Measurements from ENCODE around the gene RBP7.

Gene RBP7

DNA sequence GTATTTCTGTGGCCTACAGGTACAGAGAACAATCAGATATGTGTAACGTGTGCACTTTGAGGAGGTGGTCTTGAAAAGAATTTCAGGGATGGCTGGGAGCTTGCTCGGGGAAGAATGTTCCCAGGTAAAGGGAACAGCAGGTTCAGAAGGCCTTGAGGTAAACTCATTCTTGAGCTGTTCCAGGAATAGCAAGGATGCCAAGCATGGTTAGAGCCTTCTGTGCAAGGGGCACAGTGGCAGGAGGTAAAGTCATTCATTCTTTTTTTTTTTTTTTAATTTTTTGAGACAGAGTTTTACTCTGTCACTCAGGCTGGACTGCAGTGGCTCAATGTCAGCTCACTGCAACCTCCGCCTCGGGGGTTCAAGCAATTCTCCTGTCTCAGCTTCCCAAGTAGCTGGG lies 45.7 kb downstream of the RBP7 start:
- no peak overlapping the region for H3K27ac ChIP-seq
- H3K36me3 ChIP-seq: peaks cover 37% of the 10 kb centered on the region
- no peaks in the 10 kb centered on the region for H3K27me3 ChIP-seq (ENCODE audit: insufficient read depth, low read depth, severe bottlenecking)
- DNase-seq: no peak
- no peak overlapping the region for H3K4me3 ChIP-seq (ENCODE audit: low read depth, low read length)
- TF ChIP-seq, protein P1, sequence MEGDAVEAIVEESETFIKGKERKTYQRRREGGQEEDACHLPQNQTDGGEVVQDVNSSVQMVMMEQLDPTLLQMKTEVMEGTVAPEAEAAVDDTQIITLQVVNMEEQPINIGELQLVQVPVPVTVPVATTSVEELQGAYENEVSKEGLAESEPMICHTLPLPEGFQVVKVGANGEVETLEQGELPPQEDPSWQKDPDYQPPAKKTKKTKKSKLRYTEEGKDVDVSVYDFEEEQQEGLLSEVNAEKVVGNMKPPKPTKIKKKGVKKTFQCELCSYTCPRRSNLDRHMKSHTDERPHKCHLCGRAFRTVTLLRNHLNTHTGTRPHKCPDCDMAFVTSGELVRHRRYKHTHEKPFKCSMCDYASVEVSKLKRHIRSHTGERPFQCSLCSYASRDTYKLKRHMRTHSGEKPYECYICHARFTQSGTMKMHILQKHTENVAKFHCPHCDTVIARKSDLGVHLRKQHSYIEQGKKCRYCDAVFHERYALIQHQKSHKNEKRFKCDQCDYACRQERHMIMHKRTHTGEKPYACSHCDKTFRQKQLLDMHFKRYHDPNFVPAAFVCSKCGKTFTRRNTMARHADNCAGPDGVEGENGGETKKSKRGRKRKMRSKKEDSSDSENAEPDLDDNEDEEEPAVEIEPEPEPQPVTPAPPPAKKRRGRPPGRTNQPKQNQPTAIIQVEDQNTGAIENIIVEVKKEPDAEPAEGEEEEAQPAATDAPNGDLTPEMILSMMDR (IDR thresholded peaks at IDR 0.05; ENCODE audit: low read depth, low read length): no peak
- no peaks in the 10 kb centered on the region for H3K9me3 ChIP-seq (ENCODE audit: severe bottlenecking)

DNA sequence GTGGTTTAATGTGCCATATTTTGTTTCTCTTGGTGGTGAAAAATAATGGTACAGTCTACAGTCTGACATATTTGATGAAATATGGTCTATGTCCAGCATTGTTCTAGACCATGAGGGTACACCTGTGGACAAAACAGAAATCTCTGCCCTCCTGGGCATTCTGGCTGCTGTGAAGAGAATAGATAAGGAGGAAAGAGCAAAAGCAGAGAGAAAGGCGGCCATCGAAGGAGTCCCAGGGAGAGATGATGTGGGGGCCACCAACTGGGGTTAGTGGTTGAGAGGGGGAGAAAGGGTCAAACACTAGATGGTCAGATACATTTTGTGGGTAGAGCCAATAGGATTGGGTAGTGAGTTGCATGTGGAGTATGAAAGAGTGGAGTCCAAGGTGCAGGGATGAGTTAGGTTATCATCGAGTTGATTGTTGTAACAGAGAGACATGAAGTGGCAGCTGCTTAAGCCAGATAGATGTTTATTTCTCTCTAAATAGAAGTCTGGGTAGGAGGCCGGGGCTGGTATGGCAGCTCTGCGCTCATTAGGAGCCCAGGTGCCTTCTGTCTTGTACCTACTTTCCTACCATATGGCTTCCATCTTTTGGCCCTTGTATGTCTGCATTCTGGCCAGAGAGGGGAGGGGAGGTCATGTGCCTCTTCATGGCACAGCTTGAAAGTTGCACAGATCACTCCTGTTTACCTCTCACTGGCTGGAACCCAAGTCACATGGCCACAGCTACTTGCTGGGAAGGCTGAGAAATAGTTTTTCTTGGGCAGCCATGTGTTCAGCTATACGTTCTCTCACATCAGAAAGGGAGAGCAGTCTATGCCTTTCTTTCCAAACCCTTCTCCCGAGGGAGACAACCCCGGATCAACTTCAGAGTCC lies 48.7 kb downstream of the RBP7 start:
- Histone ChIP-seq H3K4me3 (ENCODE audit: low read depth, low read length) (no peak overlapping the region), H3K27ac (no peak overlapping the region), H3K36me3 (peaks cover 32% of the 10 kb centered on the region), H3K9me3 (ENCODE audit: severe bottlenecking) (no peaks in the 10 kb centered on the region), H3K27me3 (ENCODE audit: insufficient read depth, low read depth, severe bottlenecking) (no peaks in the 10 kb centered on the region)
- DNase-seq: no peak
- TF ChIP-seq, protein P1 (IDR thresholded peaks at IDR 0.05; ENCODE audit: low read depth, low read length): no peak

DNA sequence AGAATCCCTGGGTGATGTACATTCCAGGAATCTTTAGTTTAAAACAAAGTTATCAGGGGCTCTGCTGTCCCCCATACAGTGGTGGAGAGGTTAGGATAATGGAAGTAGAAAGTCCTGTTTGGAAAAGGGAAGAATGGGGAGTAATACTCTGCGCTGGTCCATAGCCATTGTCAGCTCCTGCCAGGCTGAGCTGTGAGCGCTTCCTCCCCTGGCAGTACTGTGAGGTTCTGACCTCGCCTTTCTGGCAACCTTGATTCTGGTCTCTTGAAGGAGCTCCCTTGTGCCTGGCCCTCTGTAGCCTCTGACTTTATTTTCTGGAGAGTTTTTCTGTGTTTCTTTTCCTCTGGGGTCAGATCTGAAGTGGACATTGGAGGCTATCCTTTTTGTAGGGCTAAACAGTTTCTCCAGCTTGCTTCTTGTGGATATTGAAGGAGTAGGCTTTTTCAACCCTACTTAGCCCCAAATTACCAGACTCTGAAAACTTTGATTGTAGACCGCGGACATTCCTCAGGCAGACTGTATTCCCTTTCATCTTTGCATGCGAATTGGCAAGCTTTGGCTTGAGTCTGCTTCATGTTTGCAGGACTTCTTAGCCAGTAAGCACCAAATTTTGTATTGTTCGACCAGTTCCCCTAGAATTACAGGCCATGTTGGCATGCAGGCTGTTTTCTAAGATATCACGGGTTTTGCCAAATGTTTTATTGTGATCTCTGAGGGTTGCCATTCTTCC lies 49.5 kb downstream of the RBP7 start:
- Histone ChIP-seq H3K4me3 (ENCODE audit: low read depth, low read length) (no peak overlapping the region), H3K9me3 (ENCODE audit: severe bottlenecking) (no peaks in the 10 kb centered on the region), H3K27me3 (ENCODE audit: insufficient read depth, low read depth, severe bottlenecking) (no peaks in the 10 kb centered on the region), H3K36me3 (peaks cover 33% of the 10 kb centered on the region), H3K27ac (no peak overlapping the region)
- DNase-seq: no peak
- TF ChIP-seq, protein P1 (IDR thresholded peaks at IDR 0.05; ENCODE audit: low read depth, low read length): no peak

GRCh38 chr1:10048601-10049000 lies 51.6 kb downstream of the RBP7 start:
- H3K27ac ChIP-seq: no peak overlapping the region
- H3K27me3 ChIP-seq (ENCODE audit: insufficient read depth, low read depth, severe bottlenecking): no peaks in the 10 kb centered on the region
- TF ChIP-seq, protein P1 (IDR thresholded peaks at IDR 0.05; ENCODE audit: low read depth, low read length): no peak
- H3K36me3 ChIP-seq: peaks cover 32% of the 10 kb centered on the region
- H3K9me3 ChIP-seq (ENCODE audit: severe bottlenecking): no peaks in the 10 kb centered on the region
- no peak overlapping the region for H3K4me3 ChIP-seq (ENCODE audit: low read depth, low read length)
- DNase-seq: no peak

GRCh38 chr1:10050611-10051010 lies 53.6 kb downstream of the RBP7 start:
- TF ChIP-seq, protein P1 (IDR thresholded peaks at IDR 0.05; ENCODE audit: low read depth, low read length): no peak
- DNase-seq: no peak
- Histone ChIP-seq H3K27me3 (ENCODE audit: insufficient read depth, low read depth, severe bottlenecking) (no peaks in the 10 kb centered on the region), H3K4me3 (ENCODE audit: low read depth, low read length) (no peak overlapping the region), H3K27ac (no peak overlapping the region), H3K36me3 (peaks cover 33% of the 10 kb centered on the region), H3K9me3 (ENCODE audit: severe bottlenecking) (no peaks in the 10 kb centered on the region)

All from WERI-Rb-1 (cell line).